GM19328 (cell line): ENCODE data around the gene CHD3.
"Not testable (repeated sequence)": the region's sequence is repeated elsewhere in the genome, so short reads cannot be mapped to it uniquely, and the experiment has no call there.

Experiments used
- ATAC-seq: cut with Tn5 transposase; IDR thresholded peaks from one replicate; pipeline ENCODE4 v1.9.1; 2021; ENCODE audit warnings: mild to moderate bottlenecking, moderate library complexity; ENCODE audit not compliant: unreplicated experiment

Gene CHD3

GRCh38 chr17:7849751-7850504, 38.7 kb upstream of the CHD3 start:
- no peak for ATAC-seq

- no peak for ATAC-seq
Observed at GRCh38 chr17:7850701-7851437, 37.7 kb upstream of the CHD3 start.

- peak; percentile 82 for ATAC-seq
Observed at GRCh38 chr17:7851438-7852261, 36.9 kb upstream of the CHD3 start.

DNA sequence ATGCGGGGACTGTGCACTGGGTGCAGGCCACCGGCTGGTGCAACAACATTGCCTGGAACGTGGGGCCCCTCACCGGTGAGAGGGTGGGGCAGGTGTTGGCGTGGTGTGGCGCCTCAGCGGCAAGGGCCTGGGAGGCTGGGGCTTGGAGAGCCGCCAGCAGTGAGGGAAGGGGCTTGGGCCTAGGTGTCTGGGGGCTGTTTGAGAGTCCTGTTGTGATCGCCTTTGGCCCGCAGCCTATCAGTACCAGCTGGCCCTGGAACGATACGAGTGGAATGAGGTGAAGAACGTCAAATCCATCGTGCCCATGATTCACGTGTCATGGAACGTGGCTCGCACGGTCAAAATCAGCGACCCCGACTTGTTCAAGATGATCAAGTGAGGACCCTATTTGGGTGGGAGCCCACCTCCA, 36.3 kb upstream of the CHD3 start:
- no peak for ATAC-seq

DNA sequence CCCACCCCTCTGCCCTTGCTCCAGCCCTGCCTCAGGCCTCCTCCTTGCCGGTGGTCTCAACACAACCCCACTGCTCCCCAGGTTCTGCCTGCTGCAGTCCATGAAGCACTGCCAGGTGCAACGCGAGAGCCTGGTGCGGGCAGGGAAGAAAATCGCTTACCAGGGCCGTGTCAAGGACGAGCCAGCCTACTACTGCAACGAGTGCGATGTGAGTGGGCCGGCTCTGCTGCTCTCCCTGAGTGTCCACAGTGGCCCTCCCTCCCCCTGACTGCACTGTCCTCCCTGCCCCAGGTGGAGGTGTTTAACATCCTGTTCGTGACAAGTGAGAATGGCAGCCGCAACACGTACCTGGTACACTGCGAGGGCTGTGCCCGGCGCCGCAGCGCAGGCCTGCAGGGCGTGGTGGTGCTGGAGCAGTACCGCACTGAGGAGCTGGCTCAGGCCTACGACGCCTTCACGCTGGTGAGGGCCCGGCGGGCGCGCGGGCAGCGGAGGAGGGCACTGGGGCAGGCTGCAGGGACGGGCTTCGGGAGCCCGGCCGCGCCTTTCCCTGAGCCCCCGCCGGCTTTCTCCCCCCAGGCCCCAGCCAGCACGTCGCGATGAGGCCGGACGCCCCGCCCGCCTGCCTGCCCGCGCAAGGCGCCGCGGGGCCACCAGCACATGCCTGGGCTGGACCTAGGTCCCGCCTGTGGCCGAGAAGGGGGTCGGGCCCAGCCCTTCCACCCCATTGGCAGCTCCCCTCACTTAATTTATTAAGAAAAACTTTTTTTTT, 35.5 kb upstream of the CHD3 start:
- no peak for ATAC-seq

- ATAC-seq, result no peak
Observed at GRCh38 chr17:7853691-7854038, 34.9 kb upstream of the CHD3 start.

GRCh38 chr17:7854078-7854777, 34.4 kb upstream of the CHD3 start:
- ATAC-seq, result no peak

DNA sequence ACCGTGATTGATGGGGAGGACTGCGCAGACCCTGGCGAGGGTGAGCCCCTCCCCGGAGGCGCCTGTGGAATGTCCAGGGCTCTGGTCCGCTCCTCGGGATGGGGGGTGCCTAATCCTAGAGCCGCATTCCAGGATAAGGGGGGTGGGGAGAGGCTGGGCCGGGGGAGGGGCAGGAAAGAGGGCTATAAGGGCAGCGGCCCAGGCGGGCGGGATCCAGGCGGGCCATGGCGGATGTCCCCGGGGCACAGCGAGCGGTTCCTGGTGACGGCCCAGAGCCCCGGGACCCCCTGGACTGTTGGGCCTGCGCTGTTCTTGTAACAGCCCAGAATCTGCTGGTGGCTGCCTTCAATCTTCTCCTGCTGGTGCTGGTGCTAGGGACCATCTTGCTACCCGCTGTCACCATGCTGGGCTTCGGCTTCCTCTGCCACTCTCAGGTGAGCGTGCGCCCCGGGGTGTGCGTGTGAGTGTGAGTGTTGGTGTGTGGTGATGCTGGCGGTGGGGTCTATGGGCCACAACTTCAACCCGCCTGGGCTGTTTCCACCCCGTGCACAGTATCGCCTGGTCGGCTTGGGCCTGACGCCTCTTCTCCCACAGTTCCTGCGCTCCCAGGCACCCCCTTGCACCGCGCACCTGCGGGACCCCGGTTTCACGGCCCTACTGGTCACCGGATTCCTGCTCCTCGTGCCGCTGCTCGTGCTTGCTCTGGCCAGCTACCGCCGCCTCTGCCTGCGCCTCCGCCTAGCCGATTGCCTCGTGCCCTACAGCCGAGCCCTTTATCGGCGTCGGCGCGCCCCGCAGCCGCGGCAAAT, 33.5 kb upstream of the CHD3 start, which contains the start of gene TMEM88:
TMEM88 (plus strand) TSS at position 216 of the 809 bp plus-strand sequence; CDS start at position 225, 9 bp downstream.
- ATAC-seq, result no peak

DNA sequence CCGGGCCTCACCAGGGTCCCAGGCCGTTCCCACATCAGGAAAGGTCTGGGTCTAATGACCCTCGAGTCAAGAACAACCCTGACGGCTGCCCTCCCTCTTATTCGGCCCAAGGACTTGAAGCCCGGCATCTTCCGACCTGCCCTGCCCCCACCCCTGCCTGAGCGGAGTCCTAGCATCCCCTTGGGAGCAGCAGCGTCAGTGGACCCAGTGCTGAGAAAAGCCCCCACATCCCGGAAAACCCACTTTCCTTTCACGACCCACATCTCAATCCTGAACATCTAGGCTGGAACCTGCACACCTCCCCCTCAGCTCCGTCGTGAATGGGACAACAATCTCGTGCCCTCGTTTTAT, 33.0 kb upstream of the CHD3 start:
- no peak for ATAC-seq

GRCh38 chr17:7856011-7856810, 32.4 kb upstream of the CHD3 start:
- ATAC-seq, result no peak

- ATAC-seq, result peak; percentile 68
Observed at GRCh38 chr17:7856811-7857712, 31.5 kb upstream of the CHD3 start, which contains the start of gene NAA38. Gene NAA38 (minus strand): TSS chr17:7857559. CDS start chr17:7857463, 96 bp downstream.

DNA sequence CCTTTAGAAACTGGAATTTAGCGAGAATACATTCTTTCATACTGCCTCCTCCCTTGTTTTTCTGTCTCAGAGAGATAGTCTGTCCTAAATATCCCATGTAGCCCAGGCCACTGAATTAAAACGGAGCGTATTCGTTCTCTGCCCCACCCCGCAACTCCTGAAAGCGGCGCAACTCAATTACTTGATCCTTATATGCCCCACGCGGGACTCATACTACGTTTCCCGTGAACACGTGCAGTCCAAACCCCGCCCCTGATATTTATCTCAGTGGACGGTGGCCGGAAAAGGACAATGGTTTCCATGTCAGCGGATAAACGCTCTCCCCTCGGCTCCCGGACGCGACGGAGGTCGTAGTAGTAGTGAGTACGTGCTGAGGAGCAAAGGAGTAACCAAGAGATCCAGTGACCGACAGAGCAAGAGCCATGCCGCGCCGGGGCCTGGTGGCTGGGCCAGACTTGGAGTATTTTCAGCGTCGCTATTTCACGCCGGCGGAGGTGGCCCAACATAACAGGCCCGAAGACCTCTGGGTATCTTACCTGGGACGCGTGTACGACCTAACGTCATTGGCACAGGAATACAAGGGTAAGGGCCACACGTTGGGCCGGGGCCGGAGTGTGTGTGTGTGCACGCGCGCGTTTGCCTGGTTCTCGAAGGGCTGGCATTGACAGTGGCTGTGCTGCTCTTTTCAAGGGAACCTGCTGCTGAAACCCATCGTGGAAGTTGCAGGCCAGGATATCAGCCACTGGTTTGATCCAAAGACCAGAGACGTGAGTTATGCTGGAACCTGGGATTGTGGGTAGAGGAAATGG, 30.7 kb upstream of the CHD3 start, which contains the start of gene CYB5D1:
CYB5D1 (plus strand) TSS at position 291 of the 809 bp plus-strand sequence; CDS start at position 423, 132 bp downstream.
- ATAC-seq, result peak; percentile 38

DNA sequence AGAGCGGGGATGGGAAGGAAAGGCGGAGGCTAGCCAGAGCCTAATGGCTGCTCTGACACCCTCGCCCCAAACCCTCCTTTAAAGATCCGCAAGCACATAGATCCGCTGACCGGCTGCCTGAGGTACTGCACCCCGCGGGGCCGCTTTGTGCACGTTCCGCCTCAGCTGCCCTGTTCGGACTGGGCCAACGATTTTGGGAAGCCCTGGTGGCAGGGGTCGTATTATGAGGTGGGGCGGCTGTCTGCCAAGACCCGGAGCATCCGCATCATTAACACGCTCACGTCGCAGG, 30.1 kb upstream of the CHD3 start:
- ATAC-seq, result no peak

DNA sequence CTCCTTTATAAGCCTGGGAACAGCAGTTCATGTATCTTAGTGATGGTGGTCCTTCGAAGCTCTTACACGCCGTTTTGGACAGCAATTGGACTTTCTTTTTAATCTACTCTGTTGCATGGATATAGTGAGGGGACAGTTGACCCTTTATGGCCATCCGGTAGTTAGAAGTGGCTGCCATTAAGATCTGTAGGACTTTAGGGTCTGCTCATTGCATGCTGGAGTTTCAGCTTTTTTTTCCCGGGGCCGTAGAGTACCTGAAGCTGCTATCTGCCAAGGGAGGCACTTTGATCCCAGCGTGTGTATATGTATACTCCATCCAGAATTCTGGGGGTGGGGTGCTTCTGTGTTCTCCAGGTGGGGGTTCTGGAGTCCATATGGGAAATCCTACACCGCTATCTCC, 29.6 kb upstream of the CHD3 start:
- no peak for ATAC-seq

GRCh38 chr17:7862692-7863437, 25.7 kb upstream of the CHD3 start:
- ATAC-seq, result no peak

DNA sequence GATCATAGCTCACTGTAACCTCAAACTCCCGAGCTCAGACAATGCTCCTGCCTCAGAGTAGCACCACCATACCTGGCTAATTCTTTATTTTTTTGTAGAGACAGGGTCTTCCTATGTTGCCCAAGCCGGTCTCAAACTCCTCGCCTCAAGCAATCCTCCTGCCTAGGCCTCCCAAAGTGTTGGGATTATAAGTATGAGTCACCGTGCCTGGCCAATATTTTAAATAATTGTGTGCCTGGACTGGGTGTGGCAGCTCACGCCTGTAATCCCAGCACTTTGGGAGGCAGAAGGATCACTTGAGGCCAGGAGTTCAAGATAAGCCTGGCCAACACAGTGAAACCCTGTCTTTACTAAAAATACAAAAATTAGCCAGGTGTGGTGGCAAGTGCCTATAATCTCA, 24.2 kb upstream of the CHD3 start:
- not testable (repeated sequence) for ATAC-seq
